DOHH2 (cell line): ENCODE results near the gene SNX19.

Experiments used
- EZH2phosphoT487 ChIP-seq: fragments of 200-600 bp; sonication (generic); IDR thresholded peaks from 2 replicates; pipeline ENCODE4 v1.6.1; 2017; ENCODE audit warnings: borderline replicate concordance, mild to moderate bottlenecking, antibody characterized with exemption, low read length, moderate library complexity, mixed read lengths
- TF ChIP-seq, protein P1 (sequence below): fragments of 200-600 bp; sonication (generic); IDR thresholded peaks from one replicate; pipeline ENCODE4 v1.5.1; 2014; ENCODE audit warnings: antibody characterized with exemption, mild to moderate bottlenecking, low read depth, low read length; ENCODE audit not compliant: poor library complexity, severe bottlenecking

DNA sequence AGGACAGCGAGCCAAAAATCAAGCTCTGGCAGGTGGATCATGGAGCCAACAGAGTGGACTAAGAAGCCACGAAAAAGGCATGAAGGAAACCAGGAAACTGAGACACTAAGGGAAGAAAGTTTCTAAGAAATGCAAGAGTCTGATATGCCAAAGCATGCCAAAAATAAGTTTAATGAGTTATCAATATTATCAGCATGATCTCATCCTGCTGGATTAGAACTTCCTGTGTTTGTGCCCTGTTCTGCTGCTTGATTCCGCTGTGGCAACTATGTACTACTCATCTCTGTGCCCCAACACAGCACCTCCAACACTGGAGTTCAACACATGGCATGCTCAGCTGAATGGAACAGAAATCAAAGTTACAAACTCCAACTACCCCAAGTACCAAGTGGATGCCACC, 10.8 kb downstream of the SNX19 start:
- TF ChIP-seq, protein P1, sequence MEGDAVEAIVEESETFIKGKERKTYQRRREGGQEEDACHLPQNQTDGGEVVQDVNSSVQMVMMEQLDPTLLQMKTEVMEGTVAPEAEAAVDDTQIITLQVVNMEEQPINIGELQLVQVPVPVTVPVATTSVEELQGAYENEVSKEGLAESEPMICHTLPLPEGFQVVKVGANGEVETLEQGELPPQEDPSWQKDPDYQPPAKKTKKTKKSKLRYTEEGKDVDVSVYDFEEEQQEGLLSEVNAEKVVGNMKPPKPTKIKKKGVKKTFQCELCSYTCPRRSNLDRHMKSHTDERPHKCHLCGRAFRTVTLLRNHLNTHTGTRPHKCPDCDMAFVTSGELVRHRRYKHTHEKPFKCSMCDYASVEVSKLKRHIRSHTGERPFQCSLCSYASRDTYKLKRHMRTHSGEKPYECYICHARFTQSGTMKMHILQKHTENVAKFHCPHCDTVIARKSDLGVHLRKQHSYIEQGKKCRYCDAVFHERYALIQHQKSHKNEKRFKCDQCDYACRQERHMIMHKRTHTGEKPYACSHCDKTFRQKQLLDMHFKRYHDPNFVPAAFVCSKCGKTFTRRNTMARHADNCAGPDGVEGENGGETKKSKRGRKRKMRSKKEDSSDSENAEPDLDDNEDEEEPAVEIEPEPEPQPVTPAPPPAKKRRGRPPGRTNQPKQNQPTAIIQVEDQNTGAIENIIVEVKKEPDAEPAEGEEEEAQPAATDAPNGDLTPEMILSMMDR = no peak
- no peak for TF ChIP-seq EZH2phosphoT487
